K562 (cell line): ENCODE measurements around the gene CHAT. TPM values are rescaled to one million over a fixed set of nuclear protein-coding genes. Genes with fewer than 3 reads are reported as not detected.

Experiments
- ATAC-seq: fragments of 200-7000 bp; cut with Tn5 transposase; 3 replicates; pipeline ENCODE4 v1.9.1; 2020; ENCODE audit warnings: moderate library complexity
- BruUV-seq: library from RNA; stranded (reverse); fragments of 400-500 nt; replicated peaks from 2 replicates; lab custom pipeline; 2021; lab: Mats Ljungman, UMichigan
- CTCF ChIA-PET: fragments of 300-600 bp; formaldehyde crosslinking; extraction: SDS; loops from one replicate; lab custom pipeline; 2021; ENCODE audit warnings: low intra/inter-chr PET ratio; lab: Yijun Ruan, JAX
- POLR2A ChIA-PET: fragments of 300-600, 350-650 bp; sonication (Branson Sonifier 250); formaldehyde crosslinking; extraction: SDS; loops from one replicate; lab custom pipeline; 2021; ENCODE audit warnings: antibody characterized with exemption, inconsistent platforms; lab: Yijun Ruan, JAX
- DNase-seq, 4 experiments: peaks; one replicate each; pipeline versions ENCODE4 v3.0.0 to v3.0.0-alpha.2; 2011 to 2018; ENCODE audit warnings: low spot score in 3 of 4, mixed read lengths in 3 of 4; ENCODE audit errors: extremely low read depth in 1 of 4
- FAIRE-seq: peaks from 2 replicates; lab custom pipeline; 2011; peaks lifted over from hg19 to GRCh38; lab: Jason Lieb, UNC
- H2AFZ ChIP-seq: 2 replicates; pipeline ENCODE4 v1.6.0; 2011; ENCODE audit warnings: low read depth, low read length, control low read depth, inconsistent platforms
- H3K27ac ChIP-seq: fragments of 200-600 bp; 3 replicates; pipeline ENCODE4 v1.8.0; 2011; ENCODE audit warnings: low read depth, mild to moderate bottlenecking, control low read depth, inconsistent platforms, low read length, moderate library complexity, mixed read lengths; ENCODE audit errors: extremely low read depth
- H3K27me3 ChIP-seq, 2 experiments: fragments of 300-600 bp in 1 of 2; 2 replicates in 1 of 2; 3 replicates in 1 of 2; pipeline versions ENCODE4 v1.6.0 to v1.8.0; 2011; ENCODE audit warnings: inconsistent platforms in 2 of 2, low read length in 2 of 2, mild to moderate bottlenecking in 1 of 2, mixed read lengths in 1 of 2, moderate library complexity in 1 of 2; ENCODE audit not compliant: control insufficient read depth in 2 of 2, insufficient read depth in 2 of 2
- H3K36me3 ChIP-seq: fragments of 300-600 bp; 3 replicates; pipeline ENCODE4 v1.8.0; 2011; ENCODE audit warnings: mild to moderate bottlenecking, low read length, inconsistent platforms; ENCODE audit not compliant: control insufficient read depth, insufficient read depth
- H3K4me1 ChIP-seq, 2 experiments: fragments of 200-600 bp in 1 of 2; replicated peaks in 1 of 2; 2 replicates in 1 of 2; 3 replicates in 1 of 2; pipeline versions ENCODE4 v1.5.1 to v1.8.0; 2011; ENCODE audit warnings: inconsistent platforms in 2 of 2, low read length in 2 of 2, mild to moderate bottlenecking in 1 of 2, mixed read lengths in 1 of 2, moderate library complexity in 1 of 2; ENCODE audit not compliant: control insufficient read depth in 2 of 2, insufficient read depth in 2 of 2
- H3K4me2 ChIP-seq: 2 replicates; pipeline ENCODE4 v1.6.1; 2011; ENCODE audit warnings: low read length, control low read depth, inconsistent platforms, mixed read lengths; ENCODE audit not compliant: insufficient read depth
- H3K4me3 ChIP-seq: fragments of 200-600 bp; sonication (generic), shearing (Covaris generic); 2 replicates; pipeline ENCODE4 v1.5.1; 2016; ENCODE audit warnings: control low read depth, inconsistent platforms
- H3K79me2 ChIP-seq: fragments of 200-600 bp; 3 replicates; pipeline ENCODE4 v1.8.0; 2011; ENCODE audit warnings: low read length, inconsistent platforms; ENCODE audit not compliant: control insufficient read depth, insufficient read depth
- H3K9ac ChIP-seq, 2 experiments: 2 replicates each; pipeline versions ENCODE4 v1.6.0 to v1.6.1; 2011; ENCODE audit warnings: low read depth in 2 of 2, low read length in 2 of 2, control low read depth in 1 of 2, inconsistent platforms in 1 of 2, mild to moderate bottlenecking in 1 of 2, mixed read lengths in 1 of 2; ENCODE audit not compliant: insufficient read depth in 1 of 2
- H3K9me1 ChIP-seq: one replicate; pipeline ENCODE4 v1.6.0; 2011; ENCODE audit warnings: inconsistent platforms, mild to moderate bottlenecking, low read length, moderate library complexity; ENCODE audit not compliant: control insufficient read depth, insufficient read depth
- H3K9me3 ChIP-seq: replicated peaks from 2 replicates; pipeline ENCODE4 v1.5.1; 2011; ENCODE audit warnings: low read depth, low read length, inconsistent platforms; ENCODE audit not compliant: control insufficient read depth, insufficient read depth
- H4K20me1 ChIP-seq: replicated peaks from 2 replicates; pipeline ENCODE4 v1.6.1; 2011; ENCODE audit warnings: low read length, inconsistent platforms, mixed read lengths; ENCODE audit not compliant: control insufficient read depth, insufficient read depth
- CEBPG ChIP-seq, 3 experiments: fragments of 200-800 bp in 1 of 3; sonication (Bioruptor generic) in 1 of 3; sonication (generic) in 1 of 3; formaldehyde crosslinking in 1 of 3; IDR thresholded peaks in 2 of 3; conservative IDR thresholded peaks in 1 of 3; 2 replicates each; pipeline versions ENCODE4 v1.6.1 to v1.8.0; 2016 to 2022; ENCODE audit warnings: missing compliant biosample characterization in 2 of 3, missing genetic modification characterization in 2 of 3, mild to moderate bottlenecking in 1 of 3, missing genetic modification reagents in 1 of 3
- HMBOX1 ChIP-seq: sonication (generic); IDR thresholded peaks from 2 replicates; pipeline ENCODE4 v1.6.1; 2016
- KAT8 ChIP-seq: fragments of 450-650 bp; IDR thresholded peaks from 2 replicates; pipeline ENCODE4 v1.6.1; 2016; ENCODE audit warnings: low read depth, mild to moderate bottlenecking
- NR2C1 ChIP-seq, 2 experiments: fragments of 450-650 bp; IDR thresholded peaks; 2 replicates each; pipeline ENCODE4 v1.6.1; 2017; ENCODE audit warnings: mild to moderate bottlenecking in 2 of 2, antibody characterized with exemption in 1 of 2, inconsistent platforms in 1 of 2, missing compliant biosample characterization in 1 of 2, missing genetic modification characterization in 1 of 2
- PHF21A ChIP-seq: fragments of 450-650 bp; IDR thresholded peaks from 2 replicates; pipeline ENCODE4 v1.6.1; 2017; ENCODE audit warnings: low read depth, borderline replicate concordance
- POLR2H ChIP-seq: IDR thresholded peaks from 2 replicates; pipeline ENCODE4 v1.6.1; 2016; ENCODE audit warnings: missing genetic modification characterization, low read depth, mild to moderate bottlenecking, control low read depth, missing compliant biosample characterization, moderate library complexity
- REST ChIP-seq, 2 experiments: fragments of 450-650 bp; formaldehyde crosslinking in 1 of 2; IDR thresholded peaks; 2 replicates each; pipeline versions ENCODE4 v1.4.0 to v1.6.1; 2014 to 2020; ENCODE audit warnings: mild to moderate bottlenecking in 2 of 2, borderline replicate concordance in 1 of 2, low read depth in 1 of 2
- SIN3A ChIP-seq, 2 experiments: fragments of 150-350 bp in 1 of 2; IDR thresholded peaks; 2 replicates each; pipeline ENCODE4 v1.6.1; 2011 to 2016; ENCODE audit warnings: borderline replicate concordance in 2 of 2, low read depth in 2 of 2, low read length in 2 of 2, mild to moderate bottlenecking in 2 of 2, moderate library complexity in 2 of 2; ENCODE audit not compliant: control insufficient read depth in 1 of 2
- ZC3H11A ChIP-seq: IDR thresholded peaks from 2 replicates; pipeline ENCODE4 v1.6.1; 2012; ENCODE audit warnings: low read depth, low read length, improper control_type of control experiment
- ZNF3 ChIP-seq: fragments of 250-450 bp; sonication (Bioruptor Pico); IDR thresholded peaks from 2 replicates; pipeline ENCODE4 v1.5.0; 2021; ENCODE audit warnings: mild to moderate bottlenecking, moderate library complexity
- WGBS: fragments of 100-300 bp; shearing (Covaris generic); methylation state at CpG from one replicate; pipeline ENCODE4 v1.1.6; 2016; ENCODE audit warnings: low coverage, mixed read lengths; ENCODE audit not compliant: insufficient coverage; ENCODE audit errors: missing lambda C conversion rate; 5-methylcytosine and 5-hydroxymethylcytosine counted together
- in situ Hi-C: fragments of 300-500 bp; cut with MboI; formaldehyde crosslinking; loops from 4 replicates; pipeline ENCODE4 v1.15.0; 2018; ENCODE audit warnings: inconsistent platforms, mixed read lengths
- intact Hi-C: fragments of 100-400 bp; cut with micrococcal nuclease; formaldehyde crosslinking; loops from 2 replicates; pipeline ENCODE4 v1.14.2; 2022
- polyA plus RNA-seq, 8 experiments: library from polyadenylated mRNA; depleted of rRNA in 4 of 8; stranded (reverse) in 5 of 8; unstranded in 3 of 8; fragments of >200 nt; fragmentation: Nextera tagmentation in 2 of 8; fragmentation: Illumina TruSeq in 1 of 8; extraction: Ambion mirVana in 2 of 8; extraction: Trizol in 1 of 8; gene quantifications; 2 replicates each; pipeline versions ENCODE4 v1.2.1 to v1.2.3, GENCODE V29; 2011 to 2014; ENCODE audit warnings: inconsistent platforms in 1 of 8, missing spikeins in 1 of 8
- total RNA-seq, 7 experiments: library from RNA; depleted of rRNA in 6 of 7; stranded (reverse); fragments of >200 nt in 6 of 7; fragmentation: Illumina TruSeq in 2 of 7; extraction: Trizol in 2 of 7; gene quantifications; 2 replicates each; pipeline versions ENCODE4 v1.2.1 to v1.2.3, GENCODE V29; 2011 to 2021; ENCODE audit warnings: low replicate concordance in 1 of 7

The CHAT gene
- total and polyA plus RNA-seq, 9 of the 15 experiments (the other 6 are each of a cell fraction or from before 2014, with no cell fraction given) = not detected

GRCh38 chr10:49608166-49609005 is 5.5 kb upstream of the CHAT start:
- peaks cover under 1 to 36% of the 10 kb centered on the region in 2 experiments; a peak in 3 of 5 replicates for H3K27me3 ChIP-seq
- FAIRE-seq = no peak
- H3K79me2 ChIP-seq = no peaks in the 10 kb centered on the region
- POLR2A ChIA-PET = no interaction called here
- peaks cover 0 to 20% of the 10 kb centered on the region in 2 experiments; a peak in 2 of 5 replicates for H3K4me1 ChIP-seq
- no peaks in the 10 kb centered on the region for H3K9me1 ChIP-seq
- H3K4me3 ChIP-seq = no peak overlapping the region
- CTCF ChIA-PET = no interaction called here
- H3K4me2 ChIP-seq = no peak overlapping the region
- H3K27ac ChIP-seq = no peak overlapping the region
- no peak overlapping the region for H2AFZ ChIP-seq
- no peaks in the 10 kb centered on the region for H3K9me3 ChIP-seq
- 2% methylated on average over 14 of the region's 14 CpGs for WGBS
- no peak for DNase-seq
- in situ Hi-C loops (no loop called here), intact Hi-C loops (no loop called here)
- no peaks in the 10 kb centered on the region for H3K36me3 ChIP-seq
- BruUV-seq = no TSS peak
- ATAC-seq = no peak
- H3K9ac ChIP-seq = no peak overlapping the region
- H4K20me1 ChIP-seq = no peaks in the 10 kb centered on the region
- TF ChIP-seq HMBOX1 (no peak), NR2C1 (IDR thresholded peaks at IDR 0.05) (no peak), NR2C1 (tag; IDR thresholded peaks at IDR 0.05) (no peak), SIN3A (IDR thresholded peaks at IDR 0.05; ENCODE audit: borderline replicate concordance in 2 of 2, control insufficient read depth in 1 of 2, low read depth in 2 of 2, low read length in 2 of 2) (no peak), ZC3H11A (no peak), POLR2H (tag) (no peak), CEBPG (CRISPR knock-in tag; IDR thresholded peaks at IDR 0.05) (no peak), CEBPG (tag; conservative IDR thresholded peaks at IDR 0.05 in 1 of 2, IDR thresholded peaks at IDR 0.05 in 1 of 2) (no peak), PHF21A (no peak), KAT8 (no peak), REST (IDR thresholded peaks at IDR 0.05; ENCODE audit: borderline replicate concordance) (no peak), REST (CRISPR knock-in tag; IDR thresholded peaks at IDR 0.05; ENCODE audit: low read depth) (no peak), ZNF3 (CRISPR knock-in tag) (no peak)
